Activated B cell treated with CpG ODN at 0.5 μM for 24 hours (primary cell): ENCODE results near the gene CYSTM1. TPM values are rescaled to one million over a fixed set of nuclear protein-coding genes. Genes with fewer than 3 reads are reported as not detected.

Experiments used
- ATAC-seq: fragments of 200-7000 bp; cut with Tn5 transposase; one replicate; pipeline ENCODE4 v1.10.0; 2021; ENCODE audit warnings: low read depth, mild to moderate bottlenecking, moderate library complexity
- CTCF ChIA-PET: fragments of 350-600 bp; sonication (Branson Sonifier 250); formaldehyde crosslinking; loops from one replicate; lab custom pipeline; 2021; ENCODE audit warnings: antibody characterized with exemption; lab: Charles Lee
- POLR2A ChIA-PET: fragments of 350-600 bp; sonication (Branson Sonifier 250); formaldehyde crosslinking; loops from one replicate; lab custom pipeline; 2021; ENCODE audit warnings: antibody characterized with exemption; lab: Charles Lee
- DNase-seq: peaks from one replicate; pipeline ENCODE4 v3.0.0; 2022
- H3K27ac Mint-ChIP-seq: one replicate; pipeline ENCODE4 v1.8.0; 2020; ENCODE audit warnings: mixed read lengths
- H3K27me3 Mint-ChIP-seq: one replicate; pipeline ENCODE4 v1.8.0; 2021; ENCODE audit warnings: mixed read lengths
- H3K36me3 Mint-ChIP-seq: one replicate; pipeline ENCODE4 v1.8.0; 2021; ENCODE audit warnings: low read depth, mixed read lengths
- H3K4me1 Mint-ChIP-seq: one replicate; pipeline ENCODE4 v1.8.0; 2021; ENCODE audit warnings: mixed read lengths
- H3K4me3 Mint-ChIP-seq: one replicate; pipeline ENCODE4 v1.8.0; 2020; ENCODE audit warnings: mild to moderate bottlenecking, mixed read lengths
- H3K9me3 Mint-ChIP-seq: one replicate; pipeline ENCODE4 v1.8.0; 2020; ENCODE audit warnings: mixed read lengths
- intact Hi-C: fragments of 100-400 bp; cut with micrococcal nuclease; formaldehyde crosslinking; loops from one replicate; pipeline ENCODE4 v1.15.1; 2024
- total RNA-seq: library from RNA; stranded (reverse); gene quantifications from 2 replicates; pipeline ENCODE4 v1.2.3, GENCODE V29; 2022
- TF ChIP-seq, protein P1 (sequence below): fragments of 200-600 bp; IDR thresholded peaks from one replicate; pipeline ENCODE4 v1.8.0; 2022; ENCODE audit warnings: antibody characterized with exemption, mild to moderate bottlenecking

The CYSTM1 gene
- total RNA-seq, 1 donor from 2014 or later, result 20.1 TPM

- Mint-ChIP-seq H3K4me3 (no peak overlapping the region), H3K9me3 (no peaks in the 10 kb centered on the region), H3K36me3 (no peaks in the 10 kb centered on the region), H3K27me3 (no peaks in the 10 kb centered on the region), H3K27ac (no peak overlapping the region), H3K4me1 (no peaks in the 10 kb centered on the region)
- intact Hi-C loops, result no loop called here
- CTCF ChIA-PET, result interaction anchor here (1.6 kb wide), 1 partner anchor 11 kb away, joined by 6 read pairs; no protein-coding TSS in a partner anchor
- DNase-seq (no peak), ATAC-seq (no peak)
- POLR2A ChIA-PET, result no interaction called here
- TF ChIP-seq, protein P1, sequence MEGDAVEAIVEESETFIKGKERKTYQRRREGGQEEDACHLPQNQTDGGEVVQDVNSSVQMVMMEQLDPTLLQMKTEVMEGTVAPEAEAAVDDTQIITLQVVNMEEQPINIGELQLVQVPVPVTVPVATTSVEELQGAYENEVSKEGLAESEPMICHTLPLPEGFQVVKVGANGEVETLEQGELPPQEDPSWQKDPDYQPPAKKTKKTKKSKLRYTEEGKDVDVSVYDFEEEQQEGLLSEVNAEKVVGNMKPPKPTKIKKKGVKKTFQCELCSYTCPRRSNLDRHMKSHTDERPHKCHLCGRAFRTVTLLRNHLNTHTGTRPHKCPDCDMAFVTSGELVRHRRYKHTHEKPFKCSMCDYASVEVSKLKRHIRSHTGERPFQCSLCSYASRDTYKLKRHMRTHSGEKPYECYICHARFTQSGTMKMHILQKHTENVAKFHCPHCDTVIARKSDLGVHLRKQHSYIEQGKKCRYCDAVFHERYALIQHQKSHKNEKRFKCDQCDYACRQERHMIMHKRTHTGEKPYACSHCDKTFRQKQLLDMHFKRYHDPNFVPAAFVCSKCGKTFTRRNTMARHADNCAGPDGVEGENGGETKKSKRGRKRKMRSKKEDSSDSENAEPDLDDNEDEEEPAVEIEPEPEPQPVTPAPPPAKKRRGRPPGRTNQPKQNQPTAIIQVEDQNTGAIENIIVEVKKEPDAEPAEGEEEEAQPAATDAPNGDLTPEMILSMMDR, result no peak
These were observed 57.7 kb downstream of the CYSTM1 start for GRCh38 chr5:140232731-140233130.

GRCh38 chr5:140234377-140234989, 59.5 kb downstream of the CYSTM1 start:
- CTCF ChIA-PET, result no interaction called here
- POLR2A ChIA-PET, result no interaction called here
- H3K27me3 Mint-ChIP-seq, result no peaks in the 10 kb centered on the region
- DNase-seq (no peak), ATAC-seq (no peak)
- intact Hi-C loops, result no loop called here
- H3K4me3 Mint-ChIP-seq, result no peak overlapping the region
- H3K4me1 Mint-ChIP-seq, result no peaks in the 10 kb centered on the region
- no peaks in the 10 kb centered on the region for H3K36me3 Mint-ChIP-seq
- no peak overlapping the region for H3K27ac Mint-ChIP-seq
- H3K9me3 Mint-ChIP-seq, result no peaks in the 10 kb centered on the region
- TF ChIP-seq, protein P1, result no peak

DNA sequence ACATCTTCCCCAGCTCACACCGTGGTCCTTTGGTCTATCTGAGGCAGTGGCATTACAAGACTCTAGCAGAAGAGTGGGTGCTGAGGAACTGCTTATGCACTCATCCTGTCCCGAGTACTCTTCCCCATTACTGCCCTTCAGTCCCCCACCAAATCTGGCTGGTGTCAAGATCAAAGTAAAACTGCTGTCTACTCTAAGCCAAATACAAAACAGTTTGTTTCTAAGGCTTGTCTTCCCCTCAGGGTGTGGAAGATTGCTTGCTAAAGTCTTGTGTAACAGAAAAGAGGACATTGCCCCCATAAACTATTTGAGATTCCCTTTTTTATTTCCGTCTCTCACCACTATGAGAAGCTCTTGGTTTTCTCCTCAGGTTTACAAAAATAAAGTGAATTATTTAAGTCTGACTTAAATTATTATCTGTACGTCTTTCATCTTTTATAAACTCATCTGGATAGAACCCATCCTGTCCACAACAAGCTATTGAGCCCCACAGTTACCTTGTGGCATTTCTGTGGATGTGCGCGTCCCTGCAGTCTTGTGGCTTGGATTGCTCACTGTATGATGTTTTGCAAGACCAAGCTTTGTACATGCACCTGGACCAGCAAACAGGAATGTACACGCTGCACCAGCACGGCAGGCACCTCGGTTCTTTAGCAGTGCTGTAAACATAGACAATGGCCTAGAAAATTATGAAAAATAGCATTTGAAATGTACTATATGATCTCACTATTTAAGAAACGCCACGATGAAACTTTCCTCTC, 61.0 kb downstream of the CYSTM1 start:
- ATAC-seq (no peak), DNase-seq (no peak)
- TF ChIP-seq, protein P1, result no peak
- no peaks in the 10 kb centered on the region for H3K4me1 Mint-ChIP-seq
- no peaks in the 10 kb centered on the region for H3K36me3 Mint-ChIP-seq
- ChIA-PET POLR2A (no interaction called here), CTCF (interaction anchor here (0.8 to 1.9 kb wide), 2 partner anchors 8 to 116 kb away, joined by 3 to 5 read pairs; no protein-coding TSS in a partner anchor)
- H3K4me3 Mint-ChIP-seq, result no peak overlapping the region
- intact Hi-C loops, result no loop called here
- H3K27me3 Mint-ChIP-seq, result no peaks in the 10 kb centered on the region
- H3K27ac Mint-ChIP-seq, result no peak overlapping the region
- no peaks in the 10 kb centered on the region for H3K9me3 Mint-ChIP-seq

- H3K9me3 Mint-ChIP-seq, result no peaks in the 10 kb centered on the region
- ChIA-PET POLR2A (no interaction called here), CTCF (interaction anchor here (1.9 to 9.4 kb wide), 2 partner anchors 112 to 115 kb away, joined by 5 to 347 read pairs; partner anchors contain the start of gene HBEGF)
- no peaks in the 10 kb centered on the region for H3K4me1 Mint-ChIP-seq
- TF ChIP-seq, protein P1, result no peak
- H3K36me3 Mint-ChIP-seq, result no peaks in the 10 kb centered on the region
- no peak overlapping the region for H3K27ac Mint-ChIP-seq
- ATAC-seq, result no peak
- H3K4me3 Mint-ChIP-seq, result no peak overlapping the region
- no peak for DNase-seq
- intact Hi-C loops, result no loop called here
- H3K27me3 Mint-ChIP-seq, result no peaks in the 10 kb centered on the region
These were observed 62.1 kb downstream of the CYSTM1 start for GRCh38 chr5:140236891-140237598.
